ENCODE data around the gene CFAP45. TPM values are rescaled to one million over a fixed set of nuclear protein-coding genes. Genes with fewer than 3 reads are reported as not detected.
A peak's percentile ranks its signal among the peaks of the same experiment; 100 is the strongest.

CFAP45 gene
- total and polyA plus RNA-seq, 7 donors: 0.04 to 0.42 (median 0.19) TPM; not detected in 3

DNA sequence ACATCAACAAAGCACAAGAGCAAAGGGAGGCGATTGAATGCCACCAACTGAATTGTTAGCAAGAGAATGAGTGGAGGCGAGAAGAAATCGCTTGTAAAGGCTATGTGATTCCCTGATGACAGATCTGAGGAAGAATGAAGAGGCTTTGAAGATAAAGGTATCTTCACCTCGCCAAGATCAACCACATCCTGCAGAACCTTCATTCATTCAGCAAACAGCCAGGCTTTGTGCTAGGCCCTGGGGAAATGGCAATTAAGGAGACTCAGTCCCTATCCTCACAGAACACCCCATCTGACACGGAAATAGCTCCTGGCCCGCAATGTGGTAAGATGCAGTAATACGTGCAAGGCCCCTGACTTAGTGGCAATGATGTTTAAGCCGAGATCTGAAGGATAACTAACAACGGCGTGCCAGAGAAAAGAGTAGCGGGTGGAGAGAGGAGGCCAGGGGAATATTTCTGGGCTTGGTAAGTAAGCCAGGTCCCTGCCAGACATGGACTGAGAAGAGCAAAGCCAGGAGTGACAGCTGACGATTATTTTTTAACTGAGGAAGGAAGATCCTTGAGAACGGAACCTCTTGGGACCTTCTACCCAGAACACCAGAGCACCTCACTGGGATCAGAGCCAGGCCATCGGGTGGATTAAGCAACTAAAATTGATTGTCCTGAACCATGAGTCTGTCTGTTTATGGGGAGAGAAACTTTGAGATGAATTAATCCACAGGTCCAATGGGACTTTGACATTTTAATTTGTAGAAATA lies 32.9 kb downstream of the CFAP45 start:
- Histone ChIP-seq H3K36me3 (ENCODE audit: insufficient read depth in 1 of 2, low read depth in 1 of 2) (no peaks in the 10 kb centered on the region), H3K9me3 (no peaks in the 10 kb centered on the region), H3K4me1 (no peaks in the 10 kb centered on the region), H3K27me3 (ENCODE audit: insufficient read depth in 3 of 3, low read length in 2 of 3) (peaks cover 0 to 7% (median 0%) of the 10 kb centered on the region in 3 donors), H3K27ac (no peak overlapping the region), H3K4me3 (no peak overlapping the region)
- peak in 1 of 4 donors; percentile 12 for ATAC-seq
- no peak for TF ChIP-seq CTCF (IDR thresholded peaks at IDR 0.05)
- 46 to 59% (median 47%) methylated on average over 14 of the region's 14 CpGs for WGBS, 3 donors
- DNase-seq: no peak
- intact Hi-C loops (cut with DNase I): no loop called here

GRCh38 chr1:159866066-159866465 lies 33.9 kb downstream of the CFAP45 start:
- no peaks in the 10 kb centered on the region for H3K36me3 ChIP-seq (ENCODE audit: insufficient read depth in 1 of 2, low read depth in 1 of 2)
- no peaks in the 10 kb centered on the region for H3K9me3 ChIP-seq
- DNase-seq (no peak), ATAC-seq (no peak)
- 64 to 79% (median 76%) methylated on average over 1 of the region's 1 CpG for WGBS, 3 donors
- TF ChIP-seq CTCF (IDR thresholded peaks at IDR 0.05): no peak
- H3K27ac ChIP-seq: no peak overlapping the region
- no peak overlapping the region for H3K4me3 ChIP-seq
- H3K27me3 ChIP-seq (ENCODE audit: insufficient read depth in 3 of 3, low read length in 2 of 3): peaks cover 0 to 7% (median 0%) of the 10 kb centered on the region in 3 donors
- H3K4me1 ChIP-seq: no peaks in the 10 kb centered on the region
- intact Hi-C loops (cut with DNase I): no loop called here

DNA sequence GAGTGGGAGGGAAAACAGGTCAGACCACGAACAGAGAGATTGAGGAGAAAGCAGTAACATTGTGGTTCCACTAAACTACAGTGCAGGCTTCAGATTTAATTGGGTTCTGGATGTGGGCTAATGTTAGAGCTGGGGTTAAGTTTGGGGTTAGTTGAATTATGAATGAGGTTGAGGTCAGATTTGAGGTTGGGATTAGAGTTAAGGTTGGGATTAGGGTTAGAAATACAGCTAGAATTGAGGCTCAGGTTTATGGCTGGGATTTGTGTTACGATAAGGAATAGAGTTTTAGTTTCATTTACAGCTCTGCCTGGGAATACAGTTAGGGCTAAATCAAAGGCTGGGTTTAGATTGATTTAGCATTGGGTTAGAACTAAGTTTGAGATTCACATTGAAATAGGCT lies 35.7 kb downstream of the CFAP45 start:
- no peaks in the 10 kb centered on the region for H3K9me3 ChIP-seq
- WGBS, 3 donors: 71 to 90% (median 80%) methylated on average over 2 of the region's 2 CpGs
- ATAC-seq (no peak), DNase-seq (no peak)
- TF ChIP-seq CTCF (IDR thresholded peaks at IDR 0.05): no peak
- H3K4me3 ChIP-seq: no peak overlapping the region
- intact Hi-C loops (cut with DNase I): no loop called here
- H3K27ac ChIP-seq: no peak overlapping the region
- H3K27me3 ChIP-seq (ENCODE audit: insufficient read depth in 3 of 3, low read length in 2 of 3): no peaks in the 10 kb centered on the region
- no peaks in the 10 kb centered on the region for H3K36me3 ChIP-seq (ENCODE audit: insufficient read depth in 1 of 2, low read depth in 1 of 2)
- H3K4me1 ChIP-seq: no peaks in the 10 kb centered on the region

DNA sequence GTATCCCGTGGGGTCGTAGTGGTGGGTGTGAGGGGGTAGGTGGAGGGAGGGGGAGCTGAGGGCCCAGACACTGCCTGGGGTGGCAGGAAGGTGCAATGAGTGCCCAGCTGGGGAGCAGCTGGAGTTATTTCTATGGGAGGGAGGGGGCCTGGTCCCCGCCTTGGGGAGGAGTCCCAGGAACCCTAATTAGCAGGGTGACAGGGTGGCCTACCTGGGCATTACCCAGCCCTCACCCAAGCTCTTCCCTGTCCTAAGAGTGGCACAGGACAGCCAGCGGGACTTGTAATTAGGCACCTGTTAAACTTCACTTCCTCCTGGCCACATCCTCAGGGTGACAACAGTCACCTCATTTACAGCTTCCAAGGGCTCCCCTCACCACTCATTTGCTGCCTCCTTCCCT lies 37.4 kb downstream of the CFAP45 start, which contains the start of gene VSIG8:
Gene VSIG8 (minus strand): TSS at position 101 of the 400 bp plus-strand sequence. CDS start 136 bp downstream, outside the sequence.
- no peaks in the 10 kb centered on the region for H3K4me1 ChIP-seq
- DNase-seq (no peak), ATAC-seq (no peak)
- 61 to 79% (median 70%) methylated on average over 4 of the region's 4 CpGs for whole genome bisulfite sequencing, 3 donors
- intact Hi-C loops (cut with DNase I): no loop called here
- no peak for TF ChIP-seq CTCF (IDR thresholded peaks at IDR 0.05)
- no peaks in the 10 kb centered on the region for H3K27me3 ChIP-seq (ENCODE audit: insufficient read depth in 3 of 3, low read length in 2 of 3)
- no peaks in the 10 kb centered on the region for H3K9me3 ChIP-seq
- H3K4me3 ChIP-seq: no peak within 1 kb of the TSS
- H3K27ac ChIP-seq: no peak within 1 kb of the TSS
- no peaks in the 10 kb centered on the region for H3K36me3 ChIP-seq (ENCODE audit: insufficient read depth in 1 of 2, low read depth in 1 of 2)

Measured in psoas muscle (tissue), 8 donors.